GM23338 (cell line): Measurements from ENCODE around the gene CCNYL1. TPM values are rescaled to one million over a fixed set of nuclear protein-coding genes. Genes with fewer than 3 reads are reported as not detected.

Source experiments
- ATAC-seq: fragments of 200-7000 bp; cut with Tn5 transposase; 3 replicates; pipeline ENCODE4 v1.9.1; 2020
- DNase-seq: peaks from one replicate; pipeline ENCODE4 v3.0.0-alpha.2; 2015; ENCODE audit warnings: low spot score
- H2AFZ ChIP-seq: fragments of 200-600 bp; sonication (generic); 2 replicates; pipeline ENCODE4 v1.8.0; 2016; ENCODE audit warnings: antibody characterized with exemption, mild to moderate bottlenecking, moderate library complexity
- H3F3A ChIP-seq: fragments of 200-600 bp; sonication (generic); replicated peaks from 2 replicates; pipeline ENCODE4 v1.8.0; 2017; ENCODE audit warnings: antibody characterized with exemption, mixed run types, low read depth
- H3K27ac ChIP-seq: fragments of 200-600 bp; sonication (generic); 2 replicates; pipeline ENCODE4 v1.6.1; 2016; ENCODE audit warnings: low read depth
- H3K27me3 ChIP-seq: fragments of 200-600 bp; sonication (generic); 2 replicates; pipeline ENCODE4 v1.8.0; 2016; ENCODE audit warnings: mild to moderate bottlenecking, mixed run types, moderate library complexity; ENCODE audit not compliant: insufficient read depth
- H3K36me3 ChIP-seq: fragments of 200-600 bp; sonication (generic); 2 replicates; pipeline ENCODE4 v1.8.0; 2016; ENCODE audit warnings: mild to moderate bottlenecking; ENCODE audit not compliant: insufficient read depth
- H3K4me1 ChIP-seq: fragments of 200-600 bp; sonication (generic); 2 replicates; pipeline ENCODE4 v1.8.0; 2016; ENCODE audit warnings: mild to moderate bottlenecking, moderate library complexity; ENCODE audit not compliant: insufficient read depth
- H3K4me2 ChIP-seq: fragments of 200-600 bp; sonication (generic); 2 replicates; pipeline ENCODE4 v1.7.1; 2017; ENCODE audit warnings: mixed run types
- H3K4me3 ChIP-seq: fragments of 200-600 bp; sonication (generic); 2 replicates; pipeline ENCODE4 v1.6.1; 2016; ENCODE audit warnings: mixed run types
- H3K79me2 ChIP-seq: fragments of 200-600 bp; sonication (generic); replicated peaks from 2 replicates; pipeline ENCODE4 v1.8.0; 2017; ENCODE audit warnings: mild to moderate bottlenecking; ENCODE audit not compliant: insufficient read depth
- H3K9me2 ChIP-seq: fragments of 200-600 bp; sonication (generic); 2 replicates; pipeline ENCODE4 v1.8.0; 2017; ENCODE audit not compliant: insufficient read depth
- H4K20me1 ChIP-seq: fragments of 200-600 bp; sonication (generic); replicated peaks from 2 replicates; pipeline ENCODE4 v1.8.0; 2017; ENCODE audit warnings: mild to moderate bottlenecking; ENCODE audit not compliant: insufficient read depth
- H3K27ac Mint-ChIP-seq: 2 replicates; pipeline ENCODE4 v1.8.0; 2020; ENCODE audit warnings: inconsistent platforms, mild to moderate bottlenecking, moderate library complexity, mixed read lengths
- H3K27me3 Mint-ChIP-seq: 3 replicates; pipeline ENCODE4 v1.8.0; 2022; ENCODE audit warnings: low read depth, mild to moderate bottlenecking, moderate library complexity, mixed read lengths, inconsistent platforms; ENCODE audit not compliant: insufficient read depth, poor library complexity
- H3K36me3 Mint-ChIP-seq: 3 replicates; pipeline ENCODE4 v1.8.0; 2021; ENCODE audit warnings: low read depth, mild to moderate bottlenecking, inconsistent platforms, moderate library complexity, mixed read lengths
- H3K4me1 Mint-ChIP-seq: 3 replicates; pipeline ENCODE4 v1.8.0; 2020; ENCODE audit warnings: mild to moderate bottlenecking, inconsistent platforms, mixed read lengths
- H3K4me3 Mint-ChIP-seq: 3 replicates; pipeline ENCODE4 v1.8.0; 2021; ENCODE audit warnings: moderate library complexity, mild to moderate bottlenecking, inconsistent platforms, mixed read lengths
- H3K9me3 Mint-ChIP-seq: 3 replicates; pipeline ENCODE4 v1.8.0; 2020; ENCODE audit warnings: moderate library complexity, mild to moderate bottlenecking, inconsistent platforms, mixed read lengths
- CREB1 ChIP-seq: fragments of 250-450 bp; sonication (Bioruptor Pico); IDR thresholded peaks from 2 replicates; pipeline ENCODE4 v1.5.0; 2020; ENCODE audit warnings: low read depth, mild to moderate bottlenecking, moderate library complexity
- EZH2 ChIP-seq: fragments of 200-600 bp; sonication (generic); IDR thresholded peaks from one replicate; pipeline ENCODE4 v1.8.0; 2017; ENCODE audit warnings: antibody characterized with exemption, mild to moderate bottlenecking, low read depth; ENCODE audit not compliant: unreplicated experiment
- EZH2phosphoT487 ChIP-seq: fragments of 200-600 bp; sonication (generic); IDR thresholded peaks from one replicate; pipeline ENCODE4 v1.8.1; 2018; ENCODE audit warnings: antibody characterized with exemption; ENCODE audit not compliant: unreplicated experiment
- JUNB ChIP-seq: IDR thresholded peaks from one replicate; pipeline ENCODE4 v1.6.1; 2016; ENCODE audit warnings: antibody characterized with exemption; ENCODE audit not compliant: unreplicated experiment
- NANOG ChIP-seq: IDR thresholded peaks from 2 replicates; pipeline ENCODE4 v1.6.1; 2016; ENCODE audit warnings: antibody characterized with exemption, borderline replicate concordance
- STAT1 ChIP-seq: IDR thresholded peaks from one replicate; pipeline ENCODE4 v1.6.1; 2016; ENCODE audit warnings: antibody characterized with exemption; ENCODE audit not compliant: unreplicated experiment
- ZNF331 ChIP-seq: fragments of 250-450 bp; sonication (Bioruptor Pico); IDR thresholded peaks from 2 replicates; pipeline ENCODE4 v1.5.0; 2020; ENCODE audit warnings: low read depth, mild to moderate bottlenecking, moderate library complexity
- polyA plus RNA-seq: library from polyadenylated mRNA; unstranded; fragments of >200 nt; fragmentation: Nextera tagmentation; extraction: Ambion mirVana; gene quantifications from 2 replicates; pipeline ENCODE4 v1.2.1, GENCODE V29; 2016
- total RNA-seq: library from RNA; depleted of rRNA; stranded (reverse); fragments of >200 nt; shearing (Covaris generic); gene quantifications from 2 replicates; pipeline ENCODE4 v1.2.3, GENCODE V29; 2014
- TF ChIP-seq, protein P1 (sequence below): IDR thresholded peaks from one replicate; pipeline ENCODE4 v1.6.1; 2018; ENCODE audit warnings: antibody characterized with exemption; ENCODE audit not compliant: unreplicated experiment
- TF ChIP-seq, protein P2 (sequence below), 2 experiments: fragments of 200-600 bp in 1 of 2; sonication (generic) in 1 of 2; conservative IDR thresholded peaks; 2 replicates each; pipeline versions ENCODE4 v1.5.1 to v1.6.1; 2016 to 2017; ENCODE audit warnings: antibody characterized with exemption in 2 of 2, low read depth in 2 of 2, mild to moderate bottlenecking in 2 of 2, moderate library complexity in 1 of 2
- TF ChIP-seq, protein P3 (sequence below): IDR thresholded peaks from 2 replicates; pipeline ENCODE4 v1.6.1; 2016; ENCODE audit warnings: antibody characterized with exemption

CCNYL1 gene
- total and polyA plus RNA-seq, 2 experiments from 2014 or later = 19.6 to 32.1 TPM

DNA sequence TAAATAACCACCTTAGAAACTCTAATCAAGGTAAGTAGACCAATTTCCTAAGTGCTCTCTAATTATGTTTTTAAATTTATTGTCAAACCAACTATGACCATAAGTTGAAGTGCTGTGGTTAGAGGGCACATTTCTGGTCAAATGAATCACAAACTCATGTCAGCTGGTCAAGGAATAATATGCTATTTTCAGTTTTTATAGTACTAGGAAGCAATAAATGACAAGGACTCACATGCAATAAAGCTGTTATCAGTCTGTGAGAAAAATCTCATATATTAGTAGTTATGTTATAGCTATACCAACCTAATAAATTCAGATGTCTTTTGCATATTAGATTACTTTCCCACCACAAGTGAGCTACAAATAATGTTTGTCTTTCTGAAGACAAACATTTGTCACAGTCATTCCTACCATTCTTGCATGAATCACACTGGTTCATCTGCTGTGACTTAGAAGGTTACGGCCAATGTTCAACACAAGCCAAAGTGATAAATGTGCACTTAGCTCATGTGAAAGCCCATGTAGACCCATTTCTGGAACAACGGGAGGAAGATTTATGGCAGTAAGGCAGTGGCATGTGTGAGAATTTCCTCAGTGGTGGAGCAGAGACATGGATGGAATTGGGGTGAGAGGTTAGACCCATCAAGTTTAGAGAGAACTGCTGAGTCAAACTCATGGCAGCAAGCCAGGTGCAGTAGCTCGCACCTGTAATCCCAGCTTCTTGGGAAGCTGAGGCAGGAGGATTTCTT is 27.4 kb upstream of the CCNYL1 start:
- Histone ChIP-seq H3F3A (peaks cover 9% of the 10 kb centered on the region), H3K4me1 (0 out of 2 replicates have a peak, but pooled peaks cover 8% of the 10 kb centered on the region), H3K36me3 (no peaks in the 10 kb centered on the region), H3K4me3 (no peak overlapping the region), H4K20me1 (no peaks in the 10 kb centered on the region), H3K27ac (no peak overlapping the region), H3K9me2 (no peaks in the 10 kb centered on the region), H2AFZ (no peak overlapping the region), H3K79me2 (no peaks in the 10 kb centered on the region), H3K27me3 (no peaks in the 10 kb centered on the region), H3K4me2 (no peak overlapping the region)
- no peak overlapping the region for H3K4me3 Mint-ChIP-seq
- H3K36me3 Mint-ChIP-seq = no peaks in the 10 kb centered on the region
- no peak for ATAC-seq
- no peaks in the 10 kb centered on the region for H3K9me3 Mint-ChIP-seq
- H3K4me1 Mint-ChIP-seq = no peaks in the 10 kb centered on the region
- H3K27ac Mint-ChIP-seq = no peak overlapping the region
- no peak for DNase-seq
- H3K27me3 Mint-ChIP-seq = peaks cover 3% of the 10 kb centered on the region
- no peak for TF ChIP-seq ZNF331
- no peak for TF ChIP-seq CREB1
- TF ChIP-seq EZH2phosphoT487 = no peak
- TF ChIP-seq, protein P1, sequence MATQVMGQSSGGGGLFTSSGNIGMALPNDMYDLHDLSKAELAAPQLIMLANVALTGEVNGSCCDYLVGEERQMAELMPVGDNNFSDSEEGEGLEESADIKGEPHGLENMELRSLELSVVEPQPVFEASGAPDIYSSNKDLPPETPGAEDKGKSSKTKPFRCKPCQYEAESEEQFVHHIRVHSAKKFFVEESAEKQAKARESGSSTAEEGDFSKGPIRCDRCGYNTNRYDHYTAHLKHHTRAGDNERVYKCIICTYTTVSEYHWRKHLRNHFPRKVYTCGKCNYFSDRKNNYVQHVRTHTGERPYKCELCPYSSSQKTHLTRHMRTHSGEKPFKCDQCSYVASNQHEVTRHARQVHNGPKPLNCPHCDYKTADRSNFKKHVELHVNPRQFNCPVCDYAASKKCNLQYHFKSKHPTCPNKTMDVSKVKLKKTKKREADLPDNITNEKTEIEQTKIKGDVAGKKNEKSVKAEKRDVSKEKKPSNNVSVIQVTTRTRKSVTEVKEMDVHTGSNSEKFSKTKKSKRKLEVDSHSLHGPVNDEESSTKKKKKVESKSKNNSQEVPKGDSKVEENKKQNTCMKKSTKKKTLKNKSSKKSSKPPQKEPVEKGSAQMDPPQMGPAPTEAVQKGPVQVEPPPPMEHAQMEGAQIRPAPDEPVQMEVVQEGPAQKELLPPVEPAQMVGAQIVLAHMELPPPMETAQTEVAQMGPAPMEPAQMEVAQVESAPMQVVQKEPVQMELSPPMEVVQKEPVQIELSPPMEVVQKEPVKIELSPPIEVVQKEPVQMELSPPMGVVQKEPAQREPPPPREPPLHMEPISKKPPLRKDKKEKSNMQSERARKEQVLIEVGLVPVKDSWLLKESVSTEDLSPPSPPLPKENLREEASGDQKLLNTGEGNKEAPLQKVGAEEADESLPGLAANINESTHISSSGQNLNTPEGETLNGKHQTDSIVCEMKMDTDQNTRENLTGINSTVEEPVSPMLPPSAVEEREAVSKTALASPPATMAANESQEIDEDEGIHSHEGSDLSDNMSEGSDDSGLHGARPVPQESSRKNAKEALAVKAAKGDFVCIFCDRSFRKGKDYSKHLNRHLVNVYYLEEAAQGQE = no peak

DNA sequence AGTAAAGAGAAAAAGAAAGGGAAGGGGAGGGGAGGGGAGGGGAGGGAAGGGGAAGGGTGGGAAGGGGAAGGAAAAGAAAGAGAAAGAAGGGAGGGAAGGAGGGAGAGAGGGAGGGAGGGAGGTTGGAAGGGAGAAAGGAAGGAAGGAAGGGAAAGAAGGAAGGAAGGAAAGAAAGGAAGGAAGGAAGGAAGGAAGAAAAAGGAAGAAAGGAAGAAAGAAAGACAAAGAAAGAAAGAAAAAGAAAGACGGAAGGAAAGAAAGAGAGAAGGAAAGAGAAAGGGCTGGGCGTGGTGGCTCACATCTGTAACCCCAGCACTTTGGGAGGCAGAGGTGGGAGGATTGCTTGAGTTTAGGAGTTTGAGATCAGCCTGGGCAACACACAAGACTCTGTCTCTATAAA is 24.6 kb upstream of the CCNYL1 start:
- peak overlapping the region; percentile 88 for H2AFZ ChIP-seq
- H3K4me3 ChIP-seq = no peak overlapping the region
- H3K79me2 ChIP-seq = no peaks in the 10 kb centered on the region
- no peaks in the 10 kb centered on the region for H3K9me2 ChIP-seq
- Mint-ChIP-seq H3K4me3 (no peak overlapping the region), H3K27ac (no peak overlapping the region), H3K27me3 (peaks cover 3% of the 10 kb centered on the region), H3K36me3 (no peaks in the 10 kb centered on the region), H3K4me1 (no peaks in the 10 kb centered on the region), H3K9me3 (no peaks in the 10 kb centered on the region)
- no peak overlapping the region for H3K4me2 ChIP-seq
- ATAC-seq (no peak), DNase-seq (no peak)
- no peaks in the 10 kb centered on the region for H3K4me1 ChIP-seq
- H3K27me3 ChIP-seq = no peaks in the 10 kb centered on the region
- no peaks in the 10 kb centered on the region for H3K36me3 ChIP-seq
- 0 out of 2 replicates have a peak, but pooled peaks cover 4% of the 10 kb centered on the region for H3F3A ChIP-seq
- H3K27ac ChIP-seq = no peak overlapping the region
- H4K20me1 ChIP-seq = no peaks in the 10 kb centered on the region
- TF ChIP-seq, protein P2, sequence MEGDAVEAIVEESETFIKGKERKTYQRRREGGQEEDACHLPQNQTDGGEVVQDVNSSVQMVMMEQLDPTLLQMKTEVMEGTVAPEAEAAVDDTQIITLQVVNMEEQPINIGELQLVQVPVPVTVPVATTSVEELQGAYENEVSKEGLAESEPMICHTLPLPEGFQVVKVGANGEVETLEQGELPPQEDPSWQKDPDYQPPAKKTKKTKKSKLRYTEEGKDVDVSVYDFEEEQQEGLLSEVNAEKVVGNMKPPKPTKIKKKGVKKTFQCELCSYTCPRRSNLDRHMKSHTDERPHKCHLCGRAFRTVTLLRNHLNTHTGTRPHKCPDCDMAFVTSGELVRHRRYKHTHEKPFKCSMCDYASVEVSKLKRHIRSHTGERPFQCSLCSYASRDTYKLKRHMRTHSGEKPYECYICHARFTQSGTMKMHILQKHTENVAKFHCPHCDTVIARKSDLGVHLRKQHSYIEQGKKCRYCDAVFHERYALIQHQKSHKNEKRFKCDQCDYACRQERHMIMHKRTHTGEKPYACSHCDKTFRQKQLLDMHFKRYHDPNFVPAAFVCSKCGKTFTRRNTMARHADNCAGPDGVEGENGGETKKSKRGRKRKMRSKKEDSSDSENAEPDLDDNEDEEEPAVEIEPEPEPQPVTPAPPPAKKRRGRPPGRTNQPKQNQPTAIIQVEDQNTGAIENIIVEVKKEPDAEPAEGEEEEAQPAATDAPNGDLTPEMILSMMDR (conservative IDR thresholded peaks at IDR 0.05; ENCODE audit: low read depth in 2 of 2) = no peak
- TF ChIP-seq NANOG (no peak), STAT1 (no peak), JUNB (no peak), EZH2phosphoT487 (no peak), EZH2 (no peak), CREB1 (no peak), ZNF331 (no peak)
- TF ChIP-seq, protein P1 = no peak
- TF ChIP-seq, protein P3, sequence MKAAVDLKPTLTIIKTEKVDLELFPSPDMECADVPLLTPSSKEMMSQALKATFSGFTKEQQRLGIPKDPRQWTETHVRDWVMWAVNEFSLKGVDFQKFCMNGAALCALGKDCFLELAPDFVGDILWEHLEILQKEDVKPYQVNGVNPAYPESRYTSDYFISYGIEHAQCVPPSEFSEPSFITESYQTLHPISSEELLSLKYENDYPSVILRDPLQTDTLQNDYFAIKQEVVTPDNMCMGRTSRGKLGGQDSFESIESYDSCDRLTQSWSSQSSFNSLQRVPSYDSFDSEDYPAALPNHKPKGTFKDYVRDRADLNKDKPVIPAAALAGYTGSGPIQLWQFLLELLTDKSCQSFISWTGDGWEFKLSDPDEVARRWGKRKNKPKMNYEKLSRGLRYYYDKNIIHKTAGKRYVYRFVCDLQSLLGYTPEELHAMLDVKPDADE = no peak
